ENCODE results near the gene TMEM202. TPM values are rescaled to one million over a fixed set of nuclear protein-coding genes. Genes with fewer than 3 reads are reported as not detected.

TMEM202 gene, protein sequence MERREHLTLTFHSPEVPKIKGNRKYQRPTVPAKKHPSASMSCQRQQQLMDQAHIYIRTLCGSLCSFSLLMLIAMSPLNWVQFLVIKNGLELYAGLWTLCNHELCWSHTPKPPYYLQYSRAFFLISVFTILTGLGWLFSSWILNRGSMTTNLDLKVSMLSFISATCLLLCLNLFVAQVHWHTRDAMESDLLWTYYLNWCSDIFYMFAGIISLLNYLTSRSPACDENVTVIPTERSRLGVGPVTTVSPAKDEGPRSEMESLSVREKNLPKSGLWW
- total RNA-seq = not detected

DNA sequence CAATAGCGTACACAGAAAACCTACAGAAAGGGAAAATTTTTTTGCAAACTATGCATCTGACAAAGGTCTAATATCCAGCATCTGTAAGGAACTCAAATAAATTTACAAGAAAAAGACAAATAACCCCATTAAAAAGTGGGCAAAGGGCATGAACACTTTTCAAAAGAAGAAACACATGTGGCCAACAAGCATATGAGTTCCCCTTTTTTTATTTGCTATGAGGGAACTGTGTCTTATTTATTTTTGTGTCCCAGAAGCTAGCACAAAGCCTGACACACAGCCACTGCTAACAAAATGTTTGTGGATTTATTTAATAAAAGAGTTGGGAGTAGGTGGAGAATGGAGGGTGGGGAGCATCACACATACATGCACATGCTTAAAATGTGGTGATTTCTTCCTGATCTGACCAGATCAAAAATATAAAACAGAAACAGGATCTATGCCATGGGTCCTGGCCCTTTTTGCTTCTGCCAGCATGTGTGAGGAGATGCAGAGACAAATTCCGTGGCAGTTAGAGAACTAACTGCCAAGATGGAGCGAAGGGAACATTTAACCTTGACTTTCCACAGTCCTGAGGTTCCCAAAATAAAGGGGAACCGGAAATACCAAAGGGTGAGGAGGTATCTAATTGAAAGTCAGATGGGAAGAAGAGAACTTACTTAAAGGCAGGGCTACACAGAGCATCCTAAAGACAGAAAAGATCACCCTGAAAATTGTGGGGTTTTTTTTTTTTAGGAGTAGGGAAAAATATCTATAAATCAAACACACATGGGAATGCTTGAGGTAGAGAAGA lies at the start of gene TMEM202:
Gene TMEM202, plus strand, starts transcription at position 510 of the 793 bp plus-strand sequence. Its CDS starts 22 bp downstream, at position 532.
- ChIA-PET CTCF (no interaction called here), POLR2A (no interaction called here)
- Mint-ChIP-seq H3K4me3 (no peak within 1 kb of the TSS), H3K27me3 (peaks cover 13% of the 10 kb centered on the region), H3K4me1 (no peaks in the 10 kb centered on the region), H3K27ac (no peak within 1 kb of the TSS), H3K9me3 (no peaks in the 10 kb centered on the region), H3K36me3 (ENCODE audit: low read depth) (no peaks in the 10 kb centered on the region)
- DNase-seq = no peak

DNA sequence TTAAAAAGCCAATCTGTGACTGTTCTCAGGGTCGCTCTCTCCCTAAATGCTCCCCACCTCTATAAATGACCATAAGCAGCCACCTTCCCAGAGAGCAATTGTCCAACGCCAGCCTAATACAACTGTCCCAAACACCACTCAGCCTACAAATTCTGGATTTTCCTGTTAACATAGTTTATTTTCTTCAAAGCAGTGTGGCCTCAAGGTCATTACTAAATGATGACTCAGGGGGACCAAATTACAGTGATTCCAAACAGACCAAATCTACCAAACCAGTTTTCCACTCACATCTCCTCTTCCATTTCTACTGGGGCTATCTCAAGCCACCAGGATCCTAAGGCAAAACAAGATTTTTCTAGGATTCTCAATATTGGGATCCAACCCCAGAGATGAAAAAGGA lies 44.8 kb upstream of the TMEM202 start:
- ChIA-PET POLR2A (no interaction called here), CTCF (interaction anchor here (0.6 kb wide), 1 partner anchor 101 kb away, joined by 4 read pairs; no protein-coding TSS in a partner anchor)
- peaks cover 30% of the 10 kb centered on the region for H3K36me3 Mint-ChIP-seq (ENCODE audit: low read depth)
- H3K9me3 Mint-ChIP-seq = no peaks in the 10 kb centered on the region
- H3K4me3 Mint-ChIP-seq = no peak overlapping the region
- no peaks in the 10 kb centered on the region for H3K27me3 Mint-ChIP-seq
- peaks cover 8% of the 10 kb centered on the region for H3K4me1 Mint-ChIP-seq
- DNase-seq = no peak
- no peak overlapping the region for H3K27ac Mint-ChIP-seq

DNA sequence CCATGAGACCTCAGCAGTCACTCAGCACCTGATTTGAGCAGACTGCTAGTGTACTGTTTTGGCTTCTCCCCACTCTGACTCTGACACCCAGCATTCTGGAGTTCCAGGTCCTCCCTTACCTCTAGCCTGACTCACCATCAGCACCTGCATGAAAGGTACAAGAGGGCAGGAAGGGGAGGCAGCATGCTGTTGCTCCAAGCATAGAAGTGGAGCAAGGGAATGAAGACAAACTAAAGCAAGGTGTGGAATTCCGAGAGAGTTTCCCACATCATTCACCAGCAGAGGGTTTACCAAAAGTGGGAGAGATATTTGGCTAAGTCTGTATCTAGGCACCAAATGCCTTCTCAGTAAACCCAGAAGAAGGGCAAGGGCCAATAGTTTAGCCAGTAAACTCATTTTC lies 43.6 kb upstream of the TMEM202 start:
- no peak overlapping the region for H3K4me3 Mint-ChIP-seq
- peaks cover 20% of the 10 kb centered on the region for H3K36me3 Mint-ChIP-seq (ENCODE audit: low read depth)
- no peaks in the 10 kb centered on the region for H3K9me3 Mint-ChIP-seq
- peaks cover 16% of the 10 kb centered on the region for H3K4me1 Mint-ChIP-seq
- H3K27ac Mint-ChIP-seq = no peak overlapping the region
- CTCF ChIA-PET = interaction anchor here (1.5 kb wide), 1 partner anchor 8 kb away, joined by 5 read pairs; no protein-coding TSS in a partner anchor
- DNase-seq = no peak
- no peaks in the 10 kb centered on the region for H3K27me3 Mint-ChIP-seq
- POLR2A ChIA-PET = no interaction called here

DNA sequence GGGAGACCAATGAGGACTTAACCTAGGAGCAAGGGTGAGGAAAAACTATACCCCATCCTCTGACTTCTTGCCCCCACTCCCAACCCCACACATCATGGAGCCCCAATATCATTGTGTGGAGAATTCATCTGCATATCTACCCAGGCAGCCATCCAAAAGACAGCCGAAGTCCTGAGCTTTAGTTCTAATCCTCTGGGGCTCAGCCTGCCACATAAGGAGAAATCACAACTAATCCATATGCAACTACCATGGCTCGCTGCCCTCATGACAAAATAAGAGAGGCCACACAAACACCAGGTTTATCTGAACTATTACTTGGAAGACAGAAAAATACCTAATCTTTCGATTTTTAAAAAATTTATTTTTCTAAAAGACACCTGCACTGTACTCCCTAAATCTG lies 40.0 kb upstream of the TMEM202 start:
- no peak overlapping the region for H3K4me3 Mint-ChIP-seq
- no peaks in the 10 kb centered on the region for H3K27me3 Mint-ChIP-seq

DNA sequence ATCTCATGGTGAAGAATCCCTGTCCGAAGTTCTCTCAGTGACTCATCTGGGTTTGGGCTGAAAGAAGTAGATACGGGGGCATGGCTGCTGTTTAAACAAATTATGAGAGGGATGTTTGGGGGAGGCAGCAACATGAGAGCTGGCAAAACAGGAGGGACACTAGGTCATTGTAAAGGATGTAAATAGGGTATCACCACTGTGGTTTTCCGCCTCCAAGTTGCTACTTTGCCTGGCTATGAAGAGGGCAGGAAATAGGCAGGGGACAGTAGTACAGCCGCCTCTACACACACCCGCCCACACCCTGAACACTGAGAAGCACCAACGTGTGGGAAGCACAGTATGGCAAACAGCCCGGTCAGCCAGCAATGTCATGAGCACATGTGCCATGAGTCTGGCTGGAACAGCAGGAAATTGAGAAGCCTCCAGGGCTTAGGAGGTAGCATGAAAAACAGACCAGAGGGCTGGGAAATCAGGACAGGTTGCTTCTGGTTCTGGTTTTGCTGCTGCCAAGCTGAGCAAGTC lies 39.4 kb upstream of the TMEM202 start:
- H3K36me3 Mint-ChIP-seq (ENCODE audit: low read depth) = peaks cover 4% of the 10 kb centered on the region
- H3K27me3 Mint-ChIP-seq = no peaks in the 10 kb centered on the region
- H3K4me1 Mint-ChIP-seq = peaks cover 16% of the 10 kb centered on the region
- no peaks in the 10 kb centered on the region for H3K9me3 Mint-ChIP-seq
- no peak overlapping the region for H3K4me3 Mint-ChIP-seq
- DNase-seq = no peak
- ChIA-PET CTCF (interaction anchor here (1.4 kb wide), 1 partner anchor 9 kb away, joined by 3 read pairs; no protein-coding TSS in a partner anchor), POLR2A (no interaction called here)
- no peak overlapping the region for H3K27ac Mint-ChIP-seq

More for the DNA sequence above, 40.0 kb upstream of the TMEM202 start:
- Mint-ChIP-seq H3K4me1 (peaks cover 16% of the 10 kb centered on the region), H3K27ac (no peak overlapping the region), H3K9me3 (no peaks in the 10 kb centered on the region), H3K36me3 (ENCODE audit: low read depth) (peaks cover 6% of the 10 kb centered on the region)
- POLR2A ChIA-PET = no interaction called here
- DNase-seq = no peak
- CTCF ChIA-PET = interaction anchor here (1.4 kb wide), 1 partner anchor 9 kb away, joined by 3 read pairs; no protein-coding TSS in a partner anchor

DNA sequence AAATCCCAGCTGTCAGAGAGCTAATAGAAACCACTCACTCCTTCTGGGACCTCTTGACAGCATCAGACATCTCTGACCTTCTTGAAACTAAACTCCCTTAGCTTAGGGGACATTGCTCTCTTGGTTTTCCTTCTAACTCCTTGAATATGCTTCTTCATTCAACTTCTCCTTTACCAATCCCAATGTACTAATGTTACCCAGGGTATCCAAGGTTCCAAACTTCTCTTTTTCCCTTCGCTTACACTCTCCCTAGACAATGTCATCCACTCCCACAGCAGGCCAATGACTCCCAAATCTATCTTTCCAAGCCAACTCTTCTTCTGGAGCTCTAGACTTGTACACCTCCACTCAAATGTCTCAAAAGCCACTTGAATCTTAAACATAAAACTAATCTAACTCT lies 36.9 kb upstream of the TMEM202 start:
- Mint-ChIP-seq H3K27me3 (no peaks in the 10 kb centered on the region), H3K27ac (no peak overlapping the region), H3K4me1 (peaks cover 27% of the 10 kb centered on the region), H3K36me3 (ENCODE audit: low read depth) (peaks cover 7% of the 10 kb centered on the region), H3K9me3 (no peaks in the 10 kb centered on the region), H3K4me3 (no peak overlapping the region)
- POLR2A ChIA-PET = no interaction called here
- DNase-seq = no peak
- CTCF ChIA-PET = interaction anchor here (1.8 kb wide), 1 partner anchor 14 kb away, joined by 9 read pairs; the partner anchor contains the start of gene HEXA

DNA sequence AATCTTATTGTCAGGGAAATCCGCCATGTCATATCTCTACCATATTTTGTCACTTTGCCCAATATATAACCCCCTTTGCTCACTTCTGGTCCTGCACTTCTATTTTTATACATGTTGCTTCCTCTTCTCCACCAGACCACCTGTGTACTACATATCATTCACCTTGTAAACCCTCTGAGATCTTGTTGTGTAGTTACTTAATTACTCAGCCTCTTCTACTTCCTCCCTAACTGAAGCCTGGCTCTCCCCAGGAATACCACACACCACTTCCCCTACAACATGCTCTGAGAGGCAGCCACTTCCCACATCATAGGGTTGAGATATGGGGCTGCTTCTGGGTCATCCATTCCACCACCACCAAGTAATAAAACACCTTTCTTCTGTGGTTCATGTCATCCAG lies 32.3 kb upstream of the TMEM202 start:
- CTCF ChIA-PET = interaction anchor here (0.6 to 1.7 kb wide), 2 partner anchors 10 to 702 kb away, joined by 3 to 4 read pairs; partner anchors contain the start of gene HEXA

DNA sequence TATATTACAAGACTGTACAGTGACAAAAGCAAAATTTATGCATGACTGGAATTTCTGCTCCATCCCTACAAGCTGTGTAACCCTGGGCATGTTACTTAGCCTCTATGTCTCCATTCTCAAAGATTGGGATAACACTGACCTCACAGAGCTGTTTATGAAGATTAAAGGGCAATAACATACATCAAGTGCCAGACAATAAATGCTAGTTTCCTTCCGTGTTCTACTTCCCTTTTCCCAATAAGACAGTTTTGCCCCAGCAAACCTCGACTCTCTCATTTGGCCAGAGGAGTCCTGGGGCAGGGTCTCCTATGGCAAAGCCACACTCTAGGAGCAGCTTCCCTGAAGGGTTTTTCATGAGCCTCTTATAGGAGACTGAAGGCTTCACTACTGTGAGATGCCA lies 29.8 kb upstream of the TMEM202 start:
- Mint-ChIP-seq H3K4me1 (peaks cover 32% of the 10 kb centered on the region), H3K27me3 (no peaks in the 10 kb centered on the region), H3K9me3 (peaks cover 5% of the 10 kb centered on the region), H3K36me3 (ENCODE audit: low read depth) (peaks cover 27% of the 10 kb centered on the region), H3K27ac (no peak overlapping the region), H3K4me3 (no peak overlapping the region)
- DNase-seq = no peak
- CTCF ChIA-PET = no interaction called here
- POLR2A ChIA-PET = no interaction called here

More for the DNA sequence above, 32.3 kb upstream of the TMEM202 start:
- DNase-seq = peak; percentile 61
- Mint-ChIP-seq H3K9me3 (peaks cover 5% of the 10 kb centered on the region), H3K4me1 (peaks cover 27% of the 10 kb centered on the region), H3K36me3 (ENCODE audit: low read depth) (peaks cover 25% of the 10 kb centered on the region), H3K27me3 (no peaks in the 10 kb centered on the region), H3K27ac (peak overlapping the region; percentile 0), H3K4me3 (no peak overlapping the region)
- POLR2A ChIA-PET = no interaction called here

DNA sequence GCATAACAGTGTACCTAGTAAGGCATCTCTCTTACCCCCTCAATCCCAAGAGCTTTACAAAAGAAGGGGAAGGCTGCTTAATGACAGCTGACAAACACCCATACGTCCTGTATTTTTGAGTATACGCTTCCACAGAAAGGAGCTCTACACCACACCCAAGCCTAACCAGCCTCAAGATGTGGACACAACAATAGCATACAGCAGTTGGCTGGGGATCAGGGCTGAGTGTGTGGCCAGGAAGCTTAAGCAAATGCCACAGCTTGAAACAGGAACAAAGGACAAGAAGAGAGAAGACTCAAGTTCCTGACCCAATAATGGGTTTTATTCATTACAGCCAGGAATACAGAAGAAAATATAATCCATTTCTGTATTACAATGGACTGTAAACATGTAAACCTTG lies 29.2 kb upstream of the TMEM202 start:
- H3K4me3 Mint-ChIP-seq = no peak overlapping the region
- H3K9me3 Mint-ChIP-seq = peaks cover 5% of the 10 kb centered on the region

DNA sequence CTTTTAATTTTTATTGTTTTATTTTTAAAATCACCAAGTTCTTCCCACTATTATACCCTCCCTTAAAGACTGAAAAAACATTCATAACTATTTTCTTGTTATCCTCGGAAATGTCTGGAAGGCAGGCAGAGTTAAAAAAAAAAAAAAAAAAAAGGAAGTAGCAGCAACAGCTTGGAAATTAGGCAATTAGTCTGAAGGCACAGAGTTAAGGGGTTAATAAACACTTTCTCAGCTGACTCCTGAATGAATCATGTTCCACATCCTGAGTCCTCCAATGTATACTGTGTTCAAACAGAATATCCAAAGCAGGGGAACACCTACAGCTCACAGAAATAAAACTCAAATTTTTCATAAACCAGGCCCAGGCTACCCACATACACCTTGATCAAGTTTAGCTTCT lies 28.1 kb upstream of the TMEM202 start:
- Mint-ChIP-seq H3K4me1 (peaks cover 45% of the 10 kb centered on the region), H3K27ac (no peak overlapping the region), H3K9me3 (peaks cover 5% of the 10 kb centered on the region), H3K36me3 (ENCODE audit: low read depth) (peaks cover 28% of the 10 kb centered on the region), H3K4me3 (no peak overlapping the region), H3K27me3 (no peaks in the 10 kb centered on the region)
- CTCF ChIA-PET = interaction anchor here (1.0 kb wide), 1 partner anchor 24 kb away, joined by 3 read pairs; no protein-coding TSS in a partner anchor
- POLR2A ChIA-PET = no interaction called here
- no peak for DNase-seq

More for the DNA sequence above, 29.2 kb upstream of the TMEM202 start:
- DNase-seq = no peak
- Mint-ChIP-seq H3K27ac (no peak overlapping the region), H3K27me3 (no peaks in the 10 kb centered on the region), H3K4me1 (peaks cover 36% of the 10 kb centered on the region), H3K36me3 (ENCODE audit: low read depth) (peaks cover 26% of the 10 kb centered on the region)
- CTCF ChIA-PET = interaction anchor here (1.0 kb wide), 1 partner anchor 23 kb away, joined by 3 read pairs; no protein-coding TSS in a partner anchor
- POLR2A ChIA-PET = no interaction called here

DNA sequence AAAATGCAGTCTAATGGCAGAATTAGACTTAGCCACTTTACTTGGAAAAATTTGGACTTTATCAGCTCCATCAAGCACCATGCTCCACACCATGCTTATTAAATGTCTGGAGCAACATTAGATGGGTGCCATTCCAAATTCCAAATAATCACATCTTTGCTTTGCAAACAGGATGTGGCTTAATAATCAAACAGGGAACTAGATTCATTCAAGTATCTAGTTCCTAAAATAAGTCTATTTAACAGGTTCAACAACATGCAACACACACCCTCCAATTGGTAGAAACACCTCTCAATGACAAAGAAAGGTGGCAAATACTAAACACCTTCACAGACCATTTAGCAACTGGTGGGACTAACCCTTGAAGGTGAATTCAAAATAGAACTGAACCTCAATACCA lies 25.7 kb upstream of the TMEM202 start:
- POLR2A ChIA-PET = no interaction called here
- DNase-seq = no peak
- CTCF ChIA-PET = interaction anchor here (0.7 to 1.6 kb wide), 2 partner anchors 10 to 22 kb away, joined by 3 to 8 read pairs; no protein-coding TSS in a partner anchor
- H3K4me3 Mint-ChIP-seq = no peak overlapping the region
- no peaks in the 10 kb centered on the region for H3K27me3 Mint-ChIP-seq
- H3K36me3 Mint-ChIP-seq (ENCODE audit: low read depth) = peaks cover 20% of the 10 kb centered on the region
- H3K27ac Mint-ChIP-seq = no peak overlapping the region
- peaks cover under 1% of the 10 kb centered on the region for H3K9me3 Mint-ChIP-seq
- H3K4me1 Mint-ChIP-seq = peaks cover 42% of the 10 kb centered on the region

DNA sequence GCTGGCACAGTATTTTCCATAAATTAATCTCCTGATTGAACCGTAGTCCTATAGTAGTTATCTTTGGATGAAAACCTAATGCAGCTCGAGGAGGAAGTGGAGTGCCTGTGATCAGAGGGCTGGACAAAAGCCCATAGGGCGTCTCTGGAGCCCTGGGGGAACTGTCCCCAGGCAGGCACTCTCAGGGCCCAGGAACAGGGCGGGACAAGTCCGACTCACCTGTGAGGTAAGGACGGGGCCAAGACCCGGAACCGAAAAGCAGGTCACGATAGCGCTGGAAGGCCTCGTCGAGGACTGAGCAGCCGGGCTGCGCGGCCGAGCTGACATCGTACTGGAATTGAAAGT lies 22.6 kb upstream of the TMEM202 start:
- DNase-seq = no peak
- peaks cover 41% of the 10 kb centered on the region for H3K4me1 Mint-ChIP-seq
- no peaks in the 10 kb centered on the region for H3K9me3 Mint-ChIP-seq
- CTCF ChIA-PET = interaction anchor here (0.6 to 1.7 kb wide), 6 partner anchors 9 to 225 kb away, joined by 3 to 9 read pairs (median 4); no protein-coding TSS in a partner anchor
- peak overlapping the region; percentile 99 for H3K27ac Mint-ChIP-seq
- peaks cover 9% of the 10 kb centered on the region for H3K36me3 Mint-ChIP-seq (ENCODE audit: low read depth)
- no peaks in the 10 kb centered on the region for H3K27me3 Mint-ChIP-seq
- peak overlapping the region; percentile 95 for H3K4me3 Mint-ChIP-seq
- POLR2A ChIA-PET = interaction anchor here (1.0 kb wide), 1 partner anchor 149 kb away, joined by 3 read pairs; no protein-coding TSS in a partner anchor

Measured in activated CD4-positive, alpha-beta T cell treated with anti-CD3 and anti-CD28 coated beads, Interleukin-2, amount 10 ng/mL, durations not matched to agents 7 days and 5 days (primary cell).